Suppressor macrophage treated with lipopolysaccharide for 4 hours (primary cell): ENCODE data around the gene GPC5.

Experiments
- DNase-seq: peaks from one replicate; pipeline ENCODE4 v3.0.0-alpha.2; 2020

The GPC5 gene

GRCh38 chr13:92074658-92075057, 676.2 kb downstream of the GPC5 start:
- peak; percentile 1 for DNase-seq

DNA sequence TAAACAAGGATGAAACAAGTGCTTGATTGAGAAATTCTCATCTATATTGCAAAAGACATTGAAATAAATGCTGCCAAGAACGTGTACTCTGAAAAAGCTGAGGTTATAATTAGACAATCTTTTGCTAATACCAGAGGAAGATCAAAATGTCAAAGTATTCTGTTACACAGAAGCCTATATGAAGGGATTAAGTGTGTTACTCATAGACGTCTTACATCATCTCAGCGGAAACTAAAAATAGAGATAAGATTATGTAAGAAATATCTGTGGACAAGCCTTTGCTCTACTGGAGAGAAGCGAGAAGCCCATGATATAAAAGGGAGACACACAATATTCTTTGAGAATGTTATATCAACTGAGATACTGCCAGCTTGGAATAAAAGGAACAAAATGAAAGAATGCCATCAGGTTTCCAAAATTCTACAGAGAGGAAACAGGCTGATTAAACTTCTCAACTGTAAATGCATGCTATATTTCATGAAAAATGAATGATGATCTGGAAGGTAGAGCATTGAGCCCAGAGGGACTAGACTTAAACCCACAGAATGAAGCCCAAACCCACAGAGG, 699.0 kb downstream of the GPC5 start:
- DNase-seq: no peak

- DNase-seq: no peak
These were observed 703.4 kb downstream of the GPC5 start for GRCh38 chr13:92101801-92102200.

- DNase-seq: no peak
These were observed 705.3 kb downstream of the GPC5 start for GRCh38 chr13:92103689-92104153.

GRCh38 chr13:92122186-92122853, 723.9 kb downstream of the GPC5 start:
- DNase-seq: no peak

DNA sequence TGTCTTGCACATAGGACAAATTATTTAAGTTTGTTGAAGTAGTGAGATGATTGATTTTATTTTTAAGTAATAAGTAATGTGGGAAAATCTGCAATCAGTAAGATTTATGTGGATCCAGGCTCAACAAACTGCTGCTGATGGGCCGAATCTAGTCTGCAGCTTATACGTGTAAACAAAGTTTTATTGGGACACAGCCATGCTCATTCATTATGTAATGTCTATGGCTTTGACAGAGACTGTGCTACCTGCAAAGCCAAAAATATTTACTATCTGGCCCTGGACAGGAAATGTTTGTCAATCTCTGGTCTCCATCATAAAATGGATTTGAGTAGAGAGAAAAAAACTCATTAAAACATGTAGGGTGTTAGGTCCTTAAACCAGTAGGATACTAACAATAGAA, 728.0 kb downstream of the GPC5 start:
- no peak for DNase-seq

DNA sequence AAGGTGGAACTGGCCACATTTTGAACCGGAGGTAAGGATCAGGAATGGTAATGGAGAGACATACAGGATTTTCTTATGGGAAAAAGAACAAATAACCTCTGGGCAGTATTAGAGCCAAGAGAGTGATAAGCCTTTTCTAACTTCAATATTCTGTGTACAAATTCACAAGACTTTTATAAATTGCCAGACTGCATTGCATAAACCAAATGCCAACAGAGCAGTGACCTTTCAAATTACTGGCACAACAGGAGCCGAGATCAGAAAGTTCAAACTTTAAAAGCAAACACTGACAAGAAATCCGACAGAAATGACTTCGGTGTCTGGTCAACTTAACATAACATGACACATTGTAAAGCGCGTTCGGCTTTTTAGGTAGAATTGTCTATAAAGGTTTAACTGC, 737.1 kb downstream of the GPC5 start:
- no peak for DNase-seq

DNA sequence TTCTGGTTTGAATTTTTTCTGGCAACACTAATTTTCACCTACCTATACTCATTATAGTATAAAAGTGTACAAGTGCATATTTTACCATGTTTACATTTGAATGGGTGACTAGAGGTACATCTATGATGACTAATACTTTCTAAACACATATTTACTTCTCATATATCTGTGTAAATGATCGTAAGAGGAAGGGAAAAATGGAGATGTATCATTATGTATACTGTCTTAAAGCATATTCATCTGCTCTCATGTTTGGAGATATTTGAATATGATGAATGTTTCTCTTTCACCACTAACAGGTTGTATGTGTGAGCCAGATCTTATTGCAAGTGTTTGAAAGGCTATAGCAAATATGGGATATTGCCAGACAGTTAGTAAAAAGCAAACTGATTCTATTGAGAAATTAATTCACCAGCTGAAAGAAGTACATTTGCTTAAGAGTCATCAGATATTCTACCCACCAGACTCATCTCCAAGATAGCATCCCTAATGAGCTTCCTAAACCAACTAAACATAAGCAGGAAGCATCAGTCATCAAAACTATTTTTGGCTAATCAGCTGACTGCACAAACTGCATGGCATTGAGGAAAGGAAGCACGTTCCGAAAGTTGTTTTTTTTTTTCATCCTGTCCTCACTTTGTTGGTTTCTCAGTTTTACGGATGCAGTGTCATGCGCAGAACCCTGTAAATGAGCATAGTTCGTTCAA, 738.2 kb downstream of the GPC5 start:
- DNase-seq: no peak

GRCh38 chr13:92137520-92137919, 739.1 kb downstream of the GPC5 start:
- no peak for DNase-seq

- DNase-seq: no peak
These were observed 745.3 kb downstream of the GPC5 start for GRCh38 chr13:92143766-92144165.

DNA sequence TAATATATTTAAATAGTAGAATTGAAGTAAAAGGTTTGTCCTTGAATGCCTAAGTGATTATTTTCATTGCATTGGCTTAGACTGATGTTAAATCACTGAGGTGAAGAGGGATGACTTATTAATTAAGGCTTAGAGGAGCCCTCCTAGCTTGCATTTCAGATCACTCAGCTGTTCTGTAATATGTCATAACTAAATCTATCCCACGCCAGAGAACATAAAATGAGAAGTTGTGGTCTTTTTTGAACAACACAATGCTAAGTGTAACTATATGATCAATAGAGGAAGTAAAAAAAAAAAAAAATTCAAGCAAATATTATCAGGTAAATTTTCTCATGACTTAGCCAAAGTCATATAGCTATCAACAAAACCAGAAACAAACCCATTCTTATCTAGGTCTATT, 752.2 kb downstream of the GPC5 start:
- DNase-seq: peak; percentile 22

GRCh38 chr13:92158346-92158745, 759.9 kb downstream of the GPC5 start:
- DNase-seq: peak; percentile 65

GRCh38 chr13:92164822-92165221, 766.4 kb downstream of the GPC5 start:
- no peak for DNase-seq

GRCh38 chr13:92172191-92172590, 773.8 kb downstream of the GPC5 start:
- no peak for DNase-seq

- DNase-seq: no peak
These were observed 774.8 kb downstream of the GPC5 start for GRCh38 chr13:92173254-92173653.

- peak; percentile 33 for DNase-seq
These were observed 776.9 kb downstream of the GPC5 start for GRCh38 chr13:92175330-92175729.

DNA sequence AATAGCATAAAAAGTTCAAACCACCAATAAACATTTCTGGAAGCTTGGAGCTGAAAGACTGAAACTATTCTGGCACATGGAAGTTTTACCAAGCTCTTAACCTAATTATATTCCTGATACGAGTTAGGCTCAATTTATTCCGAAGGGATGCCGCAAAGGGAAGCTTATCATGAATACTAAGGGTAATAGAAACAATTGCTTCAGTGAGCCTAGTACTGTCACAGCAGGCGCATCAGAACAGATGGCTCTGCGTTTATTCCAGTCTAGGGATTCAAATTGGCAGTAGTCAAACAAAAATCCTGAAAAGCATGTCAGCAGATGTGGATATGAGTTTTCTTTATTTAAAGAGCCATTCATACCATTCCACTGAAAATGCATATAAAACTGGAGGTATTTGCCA, 779.5 kb downstream of the GPC5 start:
- no peak for DNase-seq

DNA sequence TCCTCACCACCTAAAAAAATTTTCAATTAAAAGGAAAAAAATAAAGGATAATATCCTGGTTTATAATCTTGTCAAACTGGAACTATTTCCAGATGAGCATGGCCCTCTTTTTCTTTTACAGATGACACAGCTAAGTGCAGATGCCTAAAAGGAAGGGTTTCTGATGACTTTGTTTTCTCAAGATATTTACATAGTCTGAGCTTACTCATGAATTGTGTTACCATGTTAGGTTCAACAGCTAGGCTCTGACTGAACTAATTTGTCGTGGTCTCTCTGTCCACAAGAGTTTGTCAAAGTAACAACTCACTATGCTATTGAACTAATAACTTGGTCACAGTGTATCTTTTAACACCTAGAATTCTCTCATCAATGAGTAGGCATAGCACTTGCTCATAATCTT, 780.8 kb downstream of the GPC5 start:
- DNase-seq: no peak

- DNase-seq: peak; percentile 48
These were observed 789.1 kb downstream of the GPC5 start for GRCh38 chr13:92187378-92187989.

- no peak for DNase-seq
These were observed 790.2 kb downstream of the GPC5 start for GRCh38 chr13:92188574-92188973.

DNA sequence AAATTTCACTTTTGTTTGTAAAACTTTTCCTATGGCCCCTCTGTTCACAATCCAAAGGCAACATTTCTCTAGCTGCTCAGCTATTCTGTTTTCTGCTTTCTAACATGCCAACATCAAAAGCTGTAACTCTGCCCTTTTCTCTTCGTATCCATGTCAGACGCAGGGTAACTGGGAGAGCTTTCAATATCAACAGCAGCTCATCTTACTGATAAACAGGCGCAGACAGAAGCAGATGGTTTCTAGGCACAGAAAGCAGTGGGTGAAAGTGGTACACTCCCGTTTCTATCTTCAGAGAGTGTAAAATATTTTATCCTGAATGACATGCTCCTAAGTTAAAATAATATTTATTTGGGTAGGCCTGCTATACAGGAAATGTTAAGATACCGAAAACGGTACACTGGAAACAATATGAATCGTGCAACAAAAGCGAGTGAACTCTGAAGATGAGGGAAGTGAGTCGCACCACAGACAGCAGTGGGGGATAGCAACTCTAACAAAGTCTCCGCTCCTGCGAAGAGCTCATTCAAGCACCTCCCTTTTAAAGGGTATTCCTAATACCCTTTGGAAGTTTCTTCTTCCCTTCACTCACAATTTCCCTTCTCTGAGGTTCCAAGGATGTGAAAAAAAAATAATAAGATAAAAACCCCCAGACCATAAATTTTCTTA, 798.3 kb downstream of the GPC5 start:
- no peak for DNase-seq

DNA sequence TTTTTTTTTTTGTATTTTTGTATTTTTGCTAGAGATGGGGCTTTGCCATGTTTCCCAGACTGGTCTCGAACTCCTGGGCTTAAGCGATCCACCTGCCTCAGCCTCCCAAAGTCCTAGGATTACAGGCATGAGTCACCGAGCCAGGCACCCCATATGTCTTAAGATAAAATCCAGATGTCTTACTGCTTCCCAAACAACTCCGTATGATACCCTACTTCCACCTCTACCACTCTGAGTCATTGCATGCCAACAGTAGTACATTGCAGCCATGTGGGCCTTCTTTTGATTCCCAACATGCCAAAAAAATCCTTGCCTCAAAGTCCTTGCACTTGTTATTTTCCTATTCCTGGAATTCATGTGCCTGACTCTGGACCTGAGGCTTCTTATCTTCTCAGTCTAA, 799.2 kb downstream of the GPC5 start:
- DNase-seq: no peak

DNA sequence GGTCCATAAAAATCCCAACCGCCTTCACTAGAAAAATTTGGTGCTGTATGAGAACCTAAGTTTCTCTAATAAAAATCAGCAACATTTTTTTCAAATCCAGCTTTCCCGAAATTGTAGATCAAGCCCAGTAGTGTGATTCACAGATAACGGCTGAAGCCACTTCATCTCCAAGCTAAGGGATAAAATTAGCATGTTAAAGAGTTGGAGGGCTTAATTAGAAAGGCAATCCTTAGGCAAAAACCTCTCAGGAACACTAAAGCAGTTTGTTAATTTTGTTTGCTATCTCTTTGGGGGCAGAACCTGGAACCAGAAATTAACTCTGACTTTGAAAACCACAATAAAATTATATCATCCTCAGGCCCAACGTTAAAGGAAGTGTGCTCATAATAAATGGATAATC, 820.2 kb downstream of the GPC5 start:
- no peak for DNase-seq
